Thyroid gland (tissue), 4 donors: ENCODE data around the gene HDAC7.

ENCODE experiments used
- CTCF ChIP-seq, 6 experiments: fragments of 200-600 bp in 3 of 6; fragments of 450-650 bp in 3 of 6; sonication (generic) in 3 of 6; IDR thresholded peaks; one replicate each; pipeline ENCODE4 v1.5.1; 2016 to 2019; ENCODE audit warnings: antibody characterized with exemption in 6 of 6, mild to moderate bottlenecking in 2 of 6, inconsistent platforms in 1 of 6, moderate library complexity in 1 of 6
- POLR2A ChIP-seq, 2 donors: fragments of 450-650 bp; IDR thresholded peaks; one replicate each; pipeline ENCODE4 v1.6.1; 2017; ENCODE audit warnings: antibody characterized with exemption in 2 of 2, mild to moderate bottlenecking in 2 of 2, moderate library complexity in 1 of 2

DNA sequence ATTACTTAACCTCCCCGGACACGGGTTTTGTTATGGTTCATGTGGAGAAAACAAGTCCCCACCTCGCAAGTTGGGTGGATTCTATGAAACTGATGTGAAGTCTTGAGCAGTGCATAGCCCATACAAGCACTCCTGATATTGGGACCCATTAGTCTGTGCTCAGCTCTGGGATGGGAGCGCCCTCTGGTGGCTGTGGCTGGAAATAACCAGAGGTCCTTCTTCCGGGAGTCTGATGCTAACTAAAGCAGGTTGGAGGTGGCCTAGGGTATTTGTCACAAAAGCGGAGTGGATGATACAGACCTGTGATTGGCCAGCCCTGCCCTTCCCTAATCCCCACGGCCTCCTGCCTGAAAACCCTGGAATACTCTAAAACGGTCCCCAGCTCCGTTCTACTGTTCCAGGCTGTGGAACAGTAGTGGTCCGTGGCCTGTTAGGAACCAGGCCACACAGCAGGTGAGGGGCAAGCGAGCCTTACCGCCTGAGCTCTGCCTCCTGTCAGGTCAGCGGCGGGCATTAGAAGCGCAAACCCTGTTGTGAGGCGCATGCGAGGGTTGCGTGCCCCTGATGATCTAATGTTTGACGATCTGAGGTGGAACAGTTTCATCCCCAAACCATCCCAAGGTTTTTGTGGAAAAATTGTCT lies 40.3 kb downstream of the HDAC7 start:
- TF ChIP-seq CTCF (IDR thresholded peaks at IDR 0.05) = peak; percentile 77 to 96 (median 94)
- no peak for TF ChIP-seq POLR2A (IDR thresholded peaks at IDR 0.05)
